Activated T-helper 1 cell treated with anti-CD3 and anti-CD28 coated beads, Interleukin-12 subunit alpha, Interleukin-12 subunit beta, Interleukin-2, Interleukin-4 antibody, amounts not matched to agents 30 ng/mL and 10 ng/mL and 1 ng/mL, durations not matched to agents 14 hours and 24 hours and 36 hours (primary cell): ENCODE results near the gene TMEM52. TPM values are rescaled to one million over a fixed set of nuclear protein-coding genes. Genes with fewer than 3 reads are reported as not detected.
"Not testable (repeated sequence)": the region's sequence is repeated elsewhere in the genome, so short reads cannot be mapped to it uniquely, and the experiment has no call there.

ENCODE experiments used
- DNase-seq: peaks from one replicate; pipeline ENCODE4 v3.0.0; 2021; ENCODE audit warnings: low spot score
- H3K27ac Mint-ChIP-seq: one replicate; pipeline ENCODE4 v1.8.0; 2021; ENCODE audit warnings: mild to moderate bottlenecking, mixed read lengths
- H3K27me3 Mint-ChIP-seq: one replicate; pipeline ENCODE4 v1.8.0; 2022; ENCODE audit warnings: mild to moderate bottlenecking, moderate library complexity, mixed read lengths; ENCODE audit not compliant: insufficient read depth
- H3K36me3 Mint-ChIP-seq: one replicate; pipeline ENCODE4 v1.8.0; 2021; ENCODE audit warnings: low read depth, mixed read lengths
- H3K4me1 Mint-ChIP-seq: one replicate; pipeline ENCODE4 v1.8.0; 2021; ENCODE audit warnings: low read depth, mixed read lengths
- H3K4me3 Mint-ChIP-seq: one replicate; pipeline ENCODE4 v1.8.0; 2021; ENCODE audit warnings: mild to moderate bottlenecking, moderate library complexity, mixed read lengths
- H3K9me3 Mint-ChIP-seq: one replicate; pipeline ENCODE4 v1.8.0; 2021; ENCODE audit warnings: mixed read lengths
- intact Hi-C: fragments of 100-400 bp; cut with micrococcal nuclease; formaldehyde crosslinking; loops from one replicate; pipeline ENCODE4 v1.15.1; 2024
- total RNA-seq: library from RNA; stranded (reverse); gene quantifications from 2 replicates; pipeline ENCODE4 v1.2.3, GENCODE V29; 2022

The TMEM52 gene
- total RNA-seq, 1 donor from 2014 or later, result 0.99 TPM

GRCh38 chr1:1889090-1889750 is 29.9 kb downstream of the TMEM52 start:
- intact Hi-C loops, result loop anchor here (1.0 kb wide), 1 partner anchor 65 kb away; no protein-coding TSS in a partner anchor
- peak overlapping the region; percentile 90 for H3K4me3 Mint-ChIP-seq
- H3K4me1 Mint-ChIP-seq, result peaks cover 45% of the 10 kb centered on the region
- H3K36me3 Mint-ChIP-seq, result peaks cover 17% of the 10 kb centered on the region
- peak overlapping the region; percentile 53 for H3K27ac Mint-ChIP-seq
- no peaks in the 10 kb centered on the region for H3K9me3 Mint-ChIP-seq
- H3K27me3 Mint-ChIP-seq, result no peaks in the 10 kb centered on the region
- no peak for DNase-seq

- H3K9me3 Mint-ChIP-seq, H3K4me3 Mint-ChIP-seq, intact Hi-C loops, DNase-seq, H3K27ac Mint-ChIP-seq, H3K27me3 Mint-ChIP-seq: not testable (repeated sequence)
- Mint-ChIP-seq H3K4me1 (peaks cover 42% of the 10 kb centered on the region), H3K36me3 (peaks cover 18% of the 10 kb centered on the region)
Measured at GRCh38 chr1:1883890-1884289, 35.2 kb downstream of the TMEM52 start.

- Mint-ChIP-seq H3K36me3 (peaks cover 20% of the 10 kb centered on the region), H3K4me1 (peaks cover 42% of the 10 kb centered on the region)
Measured at GRCh38 chr1:1883092-1883873, 35.8 kb downstream of the TMEM52 start.

GRCh38 chr1:1881727-1882126 is 37.4 kb downstream of the TMEM52 start:
- intact Hi-C loops, result no loop called here
- DNase-seq, result no peak
- Mint-ChIP-seq H3K27me3 (no peaks in the 10 kb centered on the region), H3K27ac (no peak overlapping the region), H3K4me3 (no peak overlapping the region), H3K36me3 (peaks cover 18% of the 10 kb centered on the region), H3K4me1 (peaks cover 38% of the 10 kb centered on the region), H3K9me3 (no peaks in the 10 kb centered on the region)

More at GRCh38 chr1:1883092-1883873, 35.8 kb downstream of the TMEM52 start:
- intact Hi-C loops, result no loop called here
- H3K9me3 Mint-ChIP-seq, result no peaks in the 10 kb centered on the region
- H3K27me3 Mint-ChIP-seq, result no peaks in the 10 kb centered on the region
- H3K4me3 Mint-ChIP-seq, result no peak overlapping the region
- no peak overlapping the region for H3K27ac Mint-ChIP-seq
- no peak for DNase-seq

- Mint-ChIP-seq H3K27me3 (no peaks in the 10 kb centered on the region), H3K9me3 (no peaks in the 10 kb centered on the region), H3K4me3 (no peak overlapping the region), H3K36me3 (peaks cover 24% of the 10 kb centered on the region), H3K4me1 (peaks cover 42% of the 10 kb centered on the region), H3K27ac (no peak overlapping the region)
- no peak for DNase-seq
- intact Hi-C loops, result no loop called here
Measured at GRCh38 chr1:1880617-1881312, 38.3 kb downstream of the TMEM52 start.

- no peak for DNase-seq
- Mint-ChIP-seq H3K36me3 (peaks cover 29% of the 10 kb centered on the region), H3K4me1 (peaks cover 47% of the 10 kb centered on the region), H3K4me3 (no peak overlapping the region), H3K27ac (no peak overlapping the region), H3K9me3 (no peaks in the 10 kb centered on the region), H3K27me3 (no peaks in the 10 kb centered on the region)
- intact Hi-C loops, result loop anchor here (5.0 kb wide), 1 partner anchor 38 kb away; no protein-coding TSS in a partner anchor
Measured at GRCh38 chr1:1879942-1880341, 39.1 kb downstream of the TMEM52 start.

GRCh38 chr1:1877865-1878436 is 41.1 kb downstream of the TMEM52 start:
- intact Hi-C loops, result loop anchor here (2.0 to 5.0 kb wide), 2 partner anchors 13 to 36 kb away; partner anchors contain the start of gene GNB1
- peaks cover 48% of the 10 kb centered on the region for H3K4me1 Mint-ChIP-seq

GRCh38 chr1:1876335-1876930 is 42.6 kb downstream of the TMEM52 start:
- Mint-ChIP-seq H3K4me3 (peak overlapping the region; percentile 58), H3K9me3 (no peaks in the 10 kb centered on the region), H3K27me3 (no peaks in the 10 kb centered on the region), H3K36me3 (peaks cover 39% of the 10 kb centered on the region), H3K27ac (peak overlapping the region; percentile 89), H3K4me1 (peaks cover 58% of the 10 kb centered on the region)
- no peak for DNase-seq
- intact Hi-C loops, result loop anchor here (2.0 to 5.0 kb wide), 2 partner anchors 14 to 34 kb away; partner anchors contain the start of gene GNB1

More at GRCh38 chr1:1877865-1878436, 41.1 kb downstream of the TMEM52 start:
- no peak for DNase-seq
- H3K4me3 Mint-ChIP-seq, result no peak overlapping the region
- H3K9me3 Mint-ChIP-seq, result no peaks in the 10 kb centered on the region
- peak overlapping the region; percentile 10 for H3K27ac Mint-ChIP-seq
- peaks cover 31% of the 10 kb centered on the region for H3K36me3 Mint-ChIP-seq
- no peaks in the 10 kb centered on the region for H3K27me3 Mint-ChIP-seq

GRCh38 chr1:1875932-1876331 is 43.1 kb downstream of the TMEM52 start:
- H3K4me3 Mint-ChIP-seq, result peak overlapping the region; percentile 58
- intact Hi-C loops, result loop anchor here (2.0 to 5.0 kb wide), 2 partner anchors 15 to 34 kb away; partner anchors contain the start of gene GNB1
- H3K4me1 Mint-ChIP-seq, result peaks cover 58% of the 10 kb centered on the region

GRCh38 chr1:1874901-1875300 is 44.2 kb downstream of the TMEM52 start:
- H3K9me3 Mint-ChIP-seq, result no peaks in the 10 kb centered on the region
- no peaks in the 10 kb centered on the region for H3K27me3 Mint-ChIP-seq
- intact Hi-C loops, result loop anchor here (5.0 kb wide), 1 partner anchor 33 kb away; no protein-coding TSS in a partner anchor
- DNase-seq, result no peak
- H3K4me3 Mint-ChIP-seq, result no peak overlapping the region
- H3K27ac Mint-ChIP-seq, result no peak overlapping the region
- H3K36me3 Mint-ChIP-seq, result peaks cover 43% of the 10 kb centered on the region
- H3K4me1 Mint-ChIP-seq, result peaks cover 55% of the 10 kb centered on the region

More at GRCh38 chr1:1875932-1876331, 43.1 kb downstream of the TMEM52 start:
- H3K36me3 Mint-ChIP-seq, result peaks cover 42% of the 10 kb centered on the region
- H3K9me3 Mint-ChIP-seq, result no peaks in the 10 kb centered on the region
- peak overlapping the region; percentile 89 for H3K27ac Mint-ChIP-seq
- no peak for DNase-seq
- no peaks in the 10 kb centered on the region for H3K27me3 Mint-ChIP-seq

- H3K9me3 Mint-ChIP-seq, result no peaks in the 10 kb centered on the region
- H3K4me1 Mint-ChIP-seq, result peaks cover 52% of the 10 kb centered on the region
- H3K27me3 Mint-ChIP-seq, result no peaks in the 10 kb centered on the region
- H3K36me3 Mint-ChIP-seq, result peaks cover 40% of the 10 kb centered on the region
- intact Hi-C loops, result no loop called here
- DNase-seq, result no peak
- no peak overlapping the region for H3K27ac Mint-ChIP-seq
- no peak overlapping the region for H3K4me3 Mint-ChIP-seq
Measured at GRCh38 chr1:1873186-1873585, 45.9 kb downstream of the TMEM52 start.
